HG02610 (cell line): Measurements from ENCODE around the gene TRAPPC2L.
A peak's percentile ranks its signal among the peaks of the same experiment; 100 is the strongest.

Experiments
- ATAC-seq: cut with Tn5 transposase; IDR thresholded peaks from one replicate; pipeline ENCODE4 v1.9.1; 2021; ENCODE audit warnings: mild to moderate bottlenecking, moderate library complexity; ENCODE audit not compliant: unreplicated experiment

Gene TRAPPC2L

GRCh38 chr16:88856122-88856827 lies 652 bp upstream of the TRAPPC2L start:
- ATAC-seq, result no peak

- peak; percentile 35 for ATAC-seq
Measured at GRCh38 chr16:88857728-88858339, 907 bp downstream of the TRAPPC2L start.

- ATAC-seq, result no peak
Measured at GRCh38 chr16:88859381-88860091, 2.6 kb downstream of the TRAPPC2L start.

- ATAC-seq, result no peak
Measured at GRCh38 chr16:88861359-88861758, 4.4 kb downstream of the TRAPPC2L start.

GRCh38 chr16:88862968-88863367 lies 6.0 kb downstream of the TRAPPC2L start:
- ATAC-seq, result no peak

GRCh38 chr16:88863426-88863825 lies 6.5 kb downstream of the TRAPPC2L start:
- no peak for ATAC-seq

- ATAC-seq, result no peak
Measured at GRCh38 chr16:88864099-88864498, 7.2 kb downstream of the TRAPPC2L start.

- ATAC-seq, result no peak
Measured at GRCh38 chr16:88864521-88864920, 7.6 kb downstream of the TRAPPC2L start.

GRCh38 chr16:88865310-88865709 lies 8.4 kb downstream of the TRAPPC2L start:
- no peak for ATAC-seq

GRCh38 chr16:88865742-88866141 lies 8.8 kb downstream of the TRAPPC2L start:
- no peak for ATAC-seq

GRCh38 chr16:88866151-88866920 lies 9.4 kb downstream of the TRAPPC2L start, which contains the start of gene PABPN1L:
Gene PABPN1L, minus strand, starts transcription at chr16:88866660. Its CDS starts 54 bp downstream, at chr16:88866606.
- no peak for ATAC-seq

- ATAC-seq, result no peak
Measured at GRCh38 chr16:88867581-88868246, 10.8 kb downstream of the TRAPPC2L start.

GRCh38 chr16:88868974-88869672 lies 12.2 kb downstream of the TRAPPC2L start:
- no peak for ATAC-seq

GRCh38 chr16:88869673-88869980 lies 12.7 kb downstream of the TRAPPC2L start:
- no peak for ATAC-seq

- no peak for ATAC-seq
Measured at GRCh38 chr16:88870608-88871348, 13.9 kb downstream of the TRAPPC2L start.

GRCh38 chr16:88871349-88871702 lies 14.4 kb downstream of the TRAPPC2L start:
- ATAC-seq, result no peak

GRCh38 chr16:88871730-88872416 lies 14.9 kb downstream of the TRAPPC2L start:
- no peak for ATAC-seq

- no peak for ATAC-seq
Measured at GRCh38 chr16:88872650-88873331, 15.9 kb downstream of the TRAPPC2L start.
